ENCODE data around the gene ZDHHC8. TPM values are rescaled to one million over a fixed set of nuclear protein-coding genes. Genes with fewer than 3 reads are reported as not detected.

ZDHHC8 gene
- total and polyA plus RNA-seq, 12 donors: 23.2 to 51.7 (median 37.5) TPM

GRCh38 chr22:20133930-20134549 is 2.4 kb downstream of the ZDHHC8 start:
- Histone ChIP-seq H3K4me3 (no peak overlapping the region), H3K36me3 (no peaks in the 10 kb centered on the region), H3K9me3 (no peaks in the 10 kb centered on the region), H3K27me3 (no peaks in the 10 kb centered on the region), H3K27ac (no peak overlapping the region), H3K4me1 (peaks cover 62 to 88% (median 74%) of the 10 kb centered on the region in 9 donors)
- DNase-seq (no peak), ATAC-seq (no peak)
- 73 to 76% methylated on average over 12 of the region's 12 CpGs for WGBS, 2 donors
- no peak for TF ChIP-seq CTCF (IDR thresholded peaks at IDR 0.05)
- intact Hi-C loops (cut with DNase I): loop anchor here in 1 of 10 donors (10.0 kb wide), 1 partner anchor 169 kb away; no protein-coding TSS in a partner anchor

- Histone ChIP-seq H3K4me1 (peaks cover 62 to 78% (median 73%) of the 10 kb centered on the region in 9 donors), H3K27me3 (no peaks in the 10 kb centered on the region), H3K27ac (peak overlapping the region in 7 of 10 donors; percentile 1 to 79 (median 41)), H3K9me3 (no peaks in the 10 kb centered on the region), H3K36me3 (peaks cover 0 to 9% (median 0%) of the 10 kb centered on the region in 9 donors), H3K4me3 (no peak overlapping the region)
- intact Hi-C loops (cut with DNase I): loop anchor here in 1 of 10 donors (10.0 kb wide), 1 partner anchor 170 kb away; no protein-coding TSS in a partner anchor
- TF ChIP-seq CTCF (IDR thresholded peaks at IDR 0.05): no peak
- WGBS, 2 donors: 22 to 46% methylated on average over 4 of the region's 4 CpGs
- no peak for ATAC-seq
- DNase-seq: no peak
These were observed 3.7 kb downstream of the ZDHHC8 start for GRCh38 chr22:20135265-20135664.

GRCh38 chr22:20135806-20136602 is 4.4 kb downstream of the ZDHHC8 start:
- Histone ChIP-seq H3K36me3 (peaks cover 0 to 11% (median 5%) of the 10 kb centered on the region in 9 donors), H3K27me3 (no peaks in the 10 kb centered on the region), H3K9me3 (no peaks in the 10 kb centered on the region), H3K4me1 (peaks cover 57 to 70% (median 67%) of the 10 kb centered on the region in 9 donors), H3K4me3 (peak overlapping the region in 1 of 10 donors; percentile 15), H3K27ac (peak overlapping the region in 7 of 10 donors; percentile 1 to 79 (median 55))
- DNase-seq (no peak), ATAC-seq (no peak)
- intact Hi-C loops (cut with DNase I): loop anchor here in 1 of 10 donors (10.0 kb wide), 1 partner anchor 171 kb away; no protein-coding TSS in a partner anchor
- no peak for TF ChIP-seq CTCF (IDR thresholded peaks at IDR 0.05)
- WGBS, 2 donors: 63 to 75% methylated on average over 25 of the region's 25 CpGs

- Histone ChIP-seq H3K4me1 (peaks cover 57 to 70% (median 67%) of the 10 kb centered on the region in 9 donors), H3K27ac (peak overlapping the region in 3 of 10 donors; percentile 73 to 79 (median 75)), H3K36me3 (peaks cover 0 to 17% (median 6%) of the 10 kb centered on the region in 9 donors), H3K4me3 (no peak overlapping the region), H3K9me3 (no peaks in the 10 kb centered on the region), H3K27me3 (no peaks in the 10 kb centered on the region)
- intact Hi-C loops (cut with DNase I): loop anchor here in 1 of 10 donors (10.0 kb wide), 1 partner anchor 172 kb away; no protein-coding TSS in a partner anchor
- no peak for TF ChIP-seq CTCF (IDR thresholded peaks at IDR 0.05)
- DNase-seq: no peak
- WGBS, 2 donors: 95 to 96% methylated on average over 5 of the region's 5 CpGs
- no peak for ATAC-seq
These were observed 4.9 kb downstream of the ZDHHC8 start for GRCh38 chr22:20136603-20136873.
